Measurements from ENCODE around the gene VTI1A. TPM values are rescaled to one million over a fixed set of nuclear protein-coding genes. Genes with fewer than 3 reads are reported as not detected.
A peak's percentile ranks its signal among the peaks of the same experiment; 100 is the strongest.
"Not testable (repeated sequence)": the region's sequence is repeated elsewhere in the genome, so short reads cannot be mapped to it uniquely, and the experiment has no call there.

The VTI1A gene
- total and polyA plus RNA-seq, 4 donors: 5.5 to 26.9 (median 13.1) TPM

GRCh38 chr10:112402917-112403316 lies 44.1 kb upstream of the VTI1A start:
- DNase-seq (ENCODE audit: low spot score): no peak
- no peak overlapping the region for H3K4me3 ChIP-seq (ENCODE audit: low read depth in 1 of 3, low read length in 3 of 3)
- H3K27me3 ChIP-seq (ENCODE audit: control insufficient read depth in 4 of 4, insufficient read depth in 4 of 4, low read length in 3 of 4): no peaks in the 10 kb centered on the region
- no peak overlapping the region for H3K9ac ChIP-seq (ENCODE audit: low read depth in 1 of 2, low read length in 2 of 2)
- 55% methylated on average over 2 of the region's 2 CpGs for WGBS
- no peak overlapping the region for H3K27ac ChIP-seq (ENCODE audit: low read depth in 1 of 2, low read length in 2 of 2)
- TF ChIP-seq HNF4A (conservative IDR thresholded peaks at IDR 0.05): peak in 1 of 2 donors; percentile 15
- no peak for TF ChIP-seq FOXA2 (IDR thresholded peaks at IDR 0.05)
- peaks cover 1 to 61% (median 49%) of the 10 kb centered on the region in 4 donors for H3K36me3 ChIP-seq (ENCODE audit: control insufficient read depth in 4 of 4, insufficient read depth in 3 of 4, low read depth in 1 of 4, low read length in 3 of 4)
- peaks cover 0 to 4% (median under 1%) of the 10 kb centered on the region in 4 donors for H3K4me1 ChIP-seq (ENCODE audit: control insufficient read depth in 4 of 4, insufficient read depth in 4 of 4, low read length in 3 of 4)
- H3K9me3 ChIP-seq (ENCODE audit: control insufficient read depth in 4 of 4, low read length in 3 of 4): no peaks in the 10 kb centered on the region

GRCh38 chr10:112404617-112405016 lies 42.4 kb upstream of the VTI1A start:
- TF ChIP-seq FOXA2 (IDR thresholded peaks at IDR 0.05) (no peak), REST (IDR thresholded peaks at IDR 0.05) (no peak), RAD21 (IDR thresholded peaks at IDR 0.05) (no peak), ATF3 (IDR thresholded peaks at IDR 0.05) (no peak), TAF1 (conservative IDR thresholded peaks at IDR 0.05) (no peak), SP1 (IDR thresholded peaks at IDR 0.05) (no peak), EGR1 (IDR thresholded peaks at IDR 0.05; ENCODE audit: low read depth in 2 of 2) (no peak), JUND (IDR thresholded peaks at IDR 0.05) (no peak), RXRA (IDR thresholded peaks at IDR 0.05) (no peak), FOXA1 (IDR thresholded peaks at IDR 0.05) (no peak), HNF4G (IDR thresholded peaks at IDR 0.05) (no peak), ZBTB33 (IDR thresholded peaks at IDR 0.05) (no peak)
- WGBS: 90% methylated on average over 3 of the region's 3 CpGs
- H3K27ac ChIP-seq (ENCODE audit: low read depth in 1 of 2, low read length in 2 of 2): no peak overlapping the region
- H3K27me3 ChIP-seq (ENCODE audit: control insufficient read depth in 4 of 4, insufficient read depth in 4 of 4, low read length in 3 of 4): no peaks in the 10 kb centered on the region
- H3K9me3 ChIP-seq (ENCODE audit: control insufficient read depth in 4 of 4, low read length in 3 of 4): no peaks in the 10 kb centered on the region
- H3K4me3 ChIP-seq (ENCODE audit: low read depth in 1 of 3, low read length in 3 of 3): no peak overlapping the region
- no peak for DNase-seq (ENCODE audit: low spot score)
- H3K36me3 ChIP-seq (ENCODE audit: control insufficient read depth in 4 of 4, insufficient read depth in 3 of 4, low read depth in 1 of 4, low read length in 3 of 4): peaks cover 5 to 68% (median 55%) of the 10 kb centered on the region in 4 donors
- no peak overlapping the region for H3K9ac ChIP-seq (ENCODE audit: low read depth in 1 of 2, low read length in 2 of 2)
- peaks cover 0 to 4% (median under 1%) of the 10 kb centered on the region in 4 donors for H3K4me1 ChIP-seq (ENCODE audit: control insufficient read depth in 4 of 4, insufficient read depth in 4 of 4, low read length in 3 of 4)

- H3K4me1 ChIP-seq (ENCODE audit: control insufficient read depth in 4 of 4, insufficient read depth in 4 of 4, low read length in 3 of 4); H3K27ac ChIP-seq (ENCODE audit: low read depth in 1 of 2, low read length in 2 of 2); H3K9ac ChIP-seq (ENCODE audit: low read depth in 1 of 2, low read length in 2 of 2); H3K4me3 ChIP-seq (ENCODE audit: low read depth in 1 of 3, low read length in 3 of 3); H3K9me3 ChIP-seq (ENCODE audit: control insufficient read depth in 4 of 4, low read length in 3 of 4); H3K27me3 ChIP-seq (ENCODE audit: control insufficient read depth in 4 of 4, insufficient read depth in 4 of 4, low read length in 3 of 4); DNase-seq (ENCODE audit: low spot score): not testable (repeated sequence)
- peaks cover 5 to 80% (median 70%) of the 10 kb centered on the region in 4 donors for H3K36me3 ChIP-seq (ENCODE audit: control insufficient read depth in 4 of 4, insufficient read depth in 3 of 4, low read depth in 1 of 4, low read length in 3 of 4)
- WGBS: 88% methylated on average over 2 of the region's 2 CpGs
Measured at GRCh38 chr10:112406806-112407205, 40.2 kb upstream of the VTI1A start.

Data from liver (tissue), 9 donors.